T1000 (cell line): Measurements from ENCODE around the gene SARDH.

Experiments used
- DNase-seq: peaks from one replicate; lab custom pipeline; 2025; ENCODE audit warnings: mixed read lengths; lab: John Stamatoyannopoulos, UW

SARDH gene

GRCh38 chr9:133666845-133667244 is 71.3 kb downstream of the SARDH start:
- DNase-seq, result no peak

- no peak for DNase-seq
These were observed 71.8 kb downstream of the SARDH start for GRCh38 chr9:133666387-133666786.

- DNase-seq, result no peak
These were observed 72.6 kb downstream of the SARDH start for GRCh38 chr9:133665535-133665934.

GRCh38 chr9:133665096-133665495 is 73.1 kb downstream of the SARDH start:
- no peak for DNase-seq

GRCh38 chr9:133664173-133665050 is 73.7 kb downstream of the SARDH start:
- DNase-seq, result no peak

- DNase-seq, result no peak
These were observed 76.2 kb downstream of the SARDH start for GRCh38 chr9:133661846-133662540.

- no peak for DNase-seq
These were observed 78.6 kb downstream of the SARDH start for GRCh38 chr9:133659516-133659915.

- peak; percentile 53 for DNase-seq
These were observed 79.4 kb downstream of the SARDH start for GRCh38 chr9:133658442-133659431.

GRCh38 chr9:133657120-133657661 is 81.0 kb downstream of the SARDH start:
- no peak for DNase-seq

- DNase-seq, result no peak
These were observed 81.7 kb downstream of the SARDH start for GRCh38 chr9:133656211-133657119.

- DNase-seq, result no peak
These were observed 82.5 kb downstream of the SARDH start for GRCh38 chr9:133655701-133656100.

- no peak for DNase-seq
These were observed 83.2 kb downstream of the SARDH start for GRCh38 chr9:133654736-133655657.

- no peak for DNase-seq
These were observed 84.5 kb downstream of the SARDH start for GRCh38 chr9:133653638-133654037.

- DNase-seq, result no peak
These were observed 88.1 kb downstream of the SARDH start for GRCh38 chr9:133650026-133650425.

- no peak for DNase-seq
These were observed 89.0 kb downstream of the SARDH start for GRCh38 chr9:133649194-133649593.

GRCh38 chr9:133647765-133648469 is 90.2 kb downstream of the SARDH start:
- no peak for DNase-seq

GRCh38 chr9:133647148-133647547 is 91.0 kb downstream of the SARDH start:
- no peak for DNase-seq

GRCh38 chr9:133645021-133645765 is 93.0 kb downstream of the SARDH start:
- no peak for DNase-seq
